ENCODE data around the gene TOP1. TPM values are rescaled to one million over a fixed set of nuclear protein-coding genes. Genes with fewer than 3 reads are reported as not detected.

TOP1 gene
- total RNA-seq, 1 experiment from 2014 or later, result 129 TPM

GRCh38 chr20:41017448-41018042, 11.1 kb upstream of the TOP1 start:
- intact Hi-C loops (cut with micrococcal nuclease; ENCODE audit: unreplicated experiment), result no loop called here
- CTCF ChIA-PET, result interaction anchor here (1.2 to 1.6 kb wide), 4 partner anchors 11 to 28 kb away, joined by 3 to 7 read pairs (median 5); partner anchors contain the start of gene TOP1
- no peaks in the 10 kb centered on the region for H3K27me3 Mint-ChIP-seq (ENCODE audit: unreplicated experiment)
- peak overlapping the region; percentile 9 for H3K27ac Mint-ChIP-seq (ENCODE audit: unreplicated experiment)
- H3K4me3 Mint-ChIP-seq (ENCODE audit: low read depth, unreplicated experiment), result no peak overlapping the region
- H3K36me3 Mint-ChIP-seq (ENCODE audit: insufficient read depth, unreplicated experiment), result peaks cover 3% of the 10 kb centered on the region
- DNase-seq, result peak; percentile 47
- H3K9me3 Mint-ChIP-seq (ENCODE audit: low read depth, unreplicated experiment), result peaks cover 2% of the 10 kb centered on the region
- peaks cover 55% of the 10 kb centered on the region for H3K4me1 Mint-ChIP-seq (ENCODE audit: low read depth, unreplicated experiment)
- no peak for TF ChIP-seq CTCF (IDR thresholded peaks at IDR 0.05; ENCODE audit: unreplicated experiment)
- no TSS peak for BruUV-seq (replicated peaks)

GRCh38 chr20:41018153-41018552, 10.5 kb upstream of the TOP1 start:
- peaks cover 2% of the 10 kb centered on the region for H3K9me3 Mint-ChIP-seq (ENCODE audit: low read depth, unreplicated experiment)
- BruUV-seq (replicated peaks), result no TSS peak
- peak overlapping the region; percentile 9 for H3K27ac Mint-ChIP-seq (ENCODE audit: unreplicated experiment)
- CTCF ChIA-PET, result interaction anchor here (1.2 to 1.6 kb wide), 4 partner anchors 10 to 28 kb away, joined by 3 to 7 read pairs (median 5); partner anchors contain the start of gene TOP1
- no peaks in the 10 kb centered on the region for H3K36me3 Mint-ChIP-seq (ENCODE audit: insufficient read depth, unreplicated experiment)
- no peak for DNase-seq
- H3K27me3 Mint-ChIP-seq (ENCODE audit: unreplicated experiment), result no peaks in the 10 kb centered on the region
- intact Hi-C loops (cut with micrococcal nuclease; ENCODE audit: unreplicated experiment), result no loop called here
- no peak overlapping the region for H3K4me3 Mint-ChIP-seq (ENCODE audit: low read depth, unreplicated experiment)
- TF ChIP-seq CTCF (IDR thresholded peaks at IDR 0.05; ENCODE audit: unreplicated experiment), result no peak
- H3K4me1 Mint-ChIP-seq (ENCODE audit: low read depth, unreplicated experiment), result peaks cover 50% of the 10 kb centered on the region

GRCh38 chr20:41023549-41023948, 5.1 kb upstream of the TOP1 start:
- H3K4me3 Mint-ChIP-seq (ENCODE audit: low read depth, unreplicated experiment), result no peak overlapping the region
- peaks cover 17% of the 10 kb centered on the region for H3K36me3 Mint-ChIP-seq (ENCODE audit: insufficient read depth, unreplicated experiment)
- BruUV-seq (replicated peaks), result no TSS peak
- peaks cover 2% of the 10 kb centered on the region for H3K9me3 Mint-ChIP-seq (ENCODE audit: low read depth, unreplicated experiment)
- no peaks in the 10 kb centered on the region for H3K27me3 Mint-ChIP-seq (ENCODE audit: unreplicated experiment)
- intact Hi-C loops (cut with micrococcal nuclease; ENCODE audit: unreplicated experiment), result no loop called here
- H3K27ac Mint-ChIP-seq (ENCODE audit: unreplicated experiment), result no peak overlapping the region
- no peak for DNase-seq
- H3K4me1 Mint-ChIP-seq (ENCODE audit: low read depth, unreplicated experiment), result peaks cover 20% of the 10 kb centered on the region
- CTCF ChIA-PET, result no interaction called here
- no peak for TF ChIP-seq CTCF (IDR thresholded peaks at IDR 0.05; ENCODE audit: unreplicated experiment)

- no TSS peak for BruUV-seq (replicated peaks)
Measured at GRCh38 chr20:41027366-41027765, 1.3 kb upstream of the TOP1 start.

More at GRCh38 chr20:41027366-41027765, 1.3 kb upstream of the TOP1 start:
- intact Hi-C loops (cut with micrococcal nuclease; ENCODE audit: unreplicated experiment), result no loop called here
- TF ChIP-seq CTCF (IDR thresholded peaks at IDR 0.05; ENCODE audit: unreplicated experiment), result no peak
- peak overlapping the region; percentile 83 for H3K4me3 Mint-ChIP-seq (ENCODE audit: low read depth, unreplicated experiment)
- CTCF ChIA-PET, result interaction anchor here (0.9 kb wide), 1 partner anchor 15 kb away, joined by 4 read pairs; no protein-coding TSS in a partner anchor
- peaks cover 31% of the 10 kb centered on the region for H3K4me1 Mint-ChIP-seq (ENCODE audit: low read depth, unreplicated experiment)
- DNase-seq, result no peak
- peaks cover 55% of the 10 kb centered on the region for H3K36me3 Mint-ChIP-seq (ENCODE audit: insufficient read depth, unreplicated experiment)
- no peaks in the 10 kb centered on the region for H3K27me3 Mint-ChIP-seq (ENCODE audit: unreplicated experiment)
- H3K27ac Mint-ChIP-seq (ENCODE audit: unreplicated experiment), result peak overlapping the region; percentile 97
- no peaks in the 10 kb centered on the region for H3K9me3 Mint-ChIP-seq (ENCODE audit: low read depth, unreplicated experiment)

Data from Calu3 (cell line).